ENCODE data around the gene IMMP2L.

GRCh38 chr7:110676785-110677184, 885.5 kb downstream of the IMMP2L start:
- TF ChIP-seq CTCF (conservative IDR thresholded peaks at IDR 0.05) (no peak), ZFX (IDR thresholded peaks at IDR 0.05) (no peak)

All from C4-2B (cell line).